Prostate gland (tissue), 2 donors: ENCODE results near the gene NREP.

Experiments used
- CTCF ChIP-seq, 4 experiments: fragments of 200-600 bp in 2 of 4; fragments of 450-650 bp in 2 of 4; sonication (generic) in 2 of 4; IDR thresholded peaks; 1 replicate in 3 of 4; 2 replicates in 1 of 4; pipeline ENCODE4 v1.5.1; 2016 to 2019; ENCODE audit warnings: antibody characterized with exemption in 4 of 4, mild to moderate bottlenecking in 2 of 4, moderate library complexity in 2 of 4
- POLR2A ChIP-seq: fragments of 450-650 bp; IDR thresholded peaks from one replicate; pipeline ENCODE4 v1.6.1; 2016; ENCODE audit warnings: antibody characterized with exemption, mild to moderate bottlenecking
- POLR2AphosphoS5 ChIP-seq: sonication (generic); formaldehyde crosslinking; IDR thresholded peaks from one replicate; pipeline ENCODE4 v1.6.1; 2017; ENCODE audit warnings: antibody characterized with exemption

DNA sequence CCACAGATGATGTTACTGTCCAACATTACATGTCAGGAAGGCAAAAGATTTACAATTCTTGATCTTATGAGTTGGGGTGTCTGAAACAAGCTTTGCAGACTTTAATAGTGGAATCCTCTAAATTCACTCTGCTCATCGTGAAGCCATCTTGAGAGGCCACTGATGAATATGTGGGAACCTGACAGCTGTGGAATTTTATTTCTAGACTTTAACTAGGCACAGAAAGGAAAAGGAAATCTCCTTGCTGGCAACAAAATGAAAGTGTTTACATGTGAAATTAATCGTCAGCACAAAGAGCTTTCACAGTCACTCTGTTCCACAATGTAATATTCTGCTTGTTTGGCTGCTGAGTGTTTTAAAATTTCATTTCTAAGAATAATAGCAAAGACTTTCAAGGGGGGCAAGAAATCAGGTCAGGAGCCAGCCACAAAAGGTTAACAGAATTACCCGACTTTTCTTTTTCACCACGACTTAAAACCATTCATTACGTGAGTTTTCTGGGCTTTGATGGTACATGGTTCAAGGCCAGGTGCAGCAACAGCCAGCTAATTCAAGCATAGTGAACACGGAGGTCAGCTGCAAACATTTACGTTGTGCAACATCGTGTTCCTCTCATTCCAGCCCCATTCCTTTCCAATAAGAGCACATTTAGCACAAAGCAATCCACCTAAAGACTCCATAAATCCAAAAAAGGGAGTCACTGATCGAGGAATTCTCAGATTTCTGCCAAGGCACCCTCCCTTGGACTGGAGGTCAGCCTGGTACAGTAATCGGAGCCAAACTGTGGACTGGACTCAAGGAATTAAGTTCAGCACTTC, 14.6 kb downstream of the NREP start:
- TF ChIP-seq CTCF (IDR thresholded peaks at IDR 0.05), result no peak
- TF ChIP-seq POLR2AphosphoS5, result peak; percentile 36
- no peak for TF ChIP-seq POLR2A
